HG02973 (cell line): ENCODE data around the gene UPF2.
A peak's percentile ranks its signal among the peaks of the same experiment; 100 is the strongest.
"Not testable (repeated sequence)": the region's sequence is repeated elsewhere in the genome, so short reads cannot be mapped to it uniquely, and the experiment has no call there.

Experiments
- ATAC-seq: cut with Tn5 transposase; IDR thresholded peaks from one replicate; pipeline ENCODE4 v1.9.1; 2021; ENCODE audit warnings: moderate library complexity; ENCODE audit not compliant: unreplicated experiment

The UPF2 gene

GRCh38 chr10:12045596-12045995 lies 3.0 kb upstream of the UPF2 start:
- no peak for ATAC-seq

DNA sequence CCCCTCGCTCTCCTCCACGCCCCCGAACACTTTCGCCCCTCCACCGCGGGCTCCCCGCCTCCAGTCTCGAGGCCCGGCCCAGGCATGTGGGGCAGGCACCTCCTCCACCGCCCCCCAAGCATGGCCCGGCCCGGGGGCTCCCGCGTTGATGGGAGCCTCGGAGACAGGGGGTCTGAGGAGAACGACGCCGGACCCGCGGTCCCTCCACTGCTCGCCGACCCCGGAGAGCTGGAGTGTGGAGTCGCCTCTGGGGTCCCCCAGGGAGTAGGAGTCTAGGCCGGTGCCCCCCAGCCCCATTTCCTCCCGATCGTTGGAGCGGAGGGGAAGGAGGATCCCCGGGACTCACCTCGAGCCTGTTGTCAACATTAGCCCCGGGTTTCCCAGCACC lies 206 bp downstream of the UPF2 start:
- ATAC-seq = peak; percentile 8

- ATAC-seq = peak; percentile 19
These were observed 722 bp downstream of the UPF2 start for GRCh38 chr10:12041766-12042408.

DNA sequence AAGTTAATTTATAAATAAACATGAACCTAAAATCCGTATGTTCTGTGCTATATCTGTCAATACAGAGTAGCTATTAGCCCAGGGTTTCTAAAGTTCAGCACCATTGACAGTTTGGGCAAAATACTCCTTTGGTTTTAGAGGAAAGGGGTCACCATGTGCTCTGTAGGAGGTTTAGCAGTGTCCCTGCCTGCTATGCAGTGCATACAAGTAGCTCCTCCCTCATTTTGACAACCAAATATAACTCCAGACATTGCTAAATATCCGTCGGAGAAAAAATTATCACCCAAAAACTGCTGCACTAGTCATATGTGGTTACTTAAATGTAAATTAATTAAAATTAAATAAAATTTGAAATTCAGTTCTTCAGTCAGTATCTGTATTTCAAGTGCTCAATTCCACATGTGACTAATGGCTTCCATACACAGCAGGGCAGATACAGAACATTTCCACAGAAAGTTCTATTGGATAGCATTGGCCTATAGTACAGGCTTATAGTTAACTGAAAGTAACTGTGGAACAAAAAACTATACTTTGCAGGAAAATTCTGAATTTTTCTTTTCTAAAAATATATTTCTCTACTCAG lies 6.4 kb downstream of the UPF2 start:
- ATAC-seq = no peak

DNA sequence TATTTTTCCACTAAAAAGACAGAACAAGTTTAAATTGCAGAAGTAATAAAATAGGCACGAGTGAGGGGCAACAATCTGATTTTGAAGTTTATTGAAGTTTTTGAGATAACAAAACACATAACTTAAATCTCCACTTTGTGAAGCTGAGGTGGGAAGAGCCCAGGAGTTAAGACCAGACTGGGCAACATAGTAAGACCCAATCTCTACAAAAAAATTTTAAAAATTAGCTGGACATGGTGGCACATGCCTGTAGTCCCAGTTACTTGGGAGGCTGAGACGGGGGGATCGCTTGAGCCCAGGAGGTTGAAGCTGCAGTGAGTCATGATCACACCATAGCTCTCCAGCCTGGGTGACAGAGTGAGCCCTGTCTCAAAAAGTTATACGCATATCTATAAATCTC lies 11.2 kb downstream of the UPF2 start:
- no peak for ATAC-seq

DNA sequence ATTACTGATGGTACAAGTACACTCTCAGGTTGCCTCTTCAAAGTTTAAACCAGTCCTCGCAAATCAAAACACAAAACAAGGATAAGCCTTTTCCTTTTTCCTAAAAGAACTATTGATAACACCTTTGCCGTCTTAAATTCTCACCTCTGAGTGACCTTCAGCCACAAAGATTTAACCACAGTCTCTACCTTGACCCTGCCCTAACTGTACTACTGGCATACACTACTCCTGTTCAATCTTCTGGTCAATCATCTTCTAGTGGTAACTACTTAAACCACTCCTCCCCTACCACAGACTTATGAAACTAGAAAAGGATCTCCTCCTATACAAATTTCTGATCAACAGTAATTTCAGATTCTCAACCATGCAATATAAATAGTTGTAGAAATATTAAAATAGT lies 15.1 kb downstream of the UPF2 start:
- ATAC-seq = peak; percentile 77

DNA sequence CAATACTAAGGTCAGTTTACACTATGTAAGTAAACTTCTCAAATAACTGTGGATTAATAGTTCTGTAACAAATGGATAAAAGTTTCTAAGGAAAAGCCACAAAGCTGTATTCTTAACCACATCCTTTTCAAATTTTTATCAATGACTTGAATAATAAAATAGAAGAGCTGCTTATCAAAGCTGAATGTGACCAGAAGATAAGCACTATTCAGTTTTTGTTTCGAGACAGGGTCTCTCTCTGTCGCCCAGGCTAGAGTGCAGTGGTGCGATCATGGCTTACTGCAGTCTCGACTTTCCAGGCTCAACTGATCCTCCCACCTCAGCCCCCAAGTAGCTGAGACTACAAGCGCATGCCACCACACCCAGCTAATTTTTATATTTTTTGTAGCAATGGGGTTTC lies 17.0 kb downstream of the UPF2 start:
- ATAC-seq = no peak

GRCh38 chr10:12022580-12023257 lies 19.9 kb downstream of the UPF2 start:
- ATAC-seq = no peak

DNA sequence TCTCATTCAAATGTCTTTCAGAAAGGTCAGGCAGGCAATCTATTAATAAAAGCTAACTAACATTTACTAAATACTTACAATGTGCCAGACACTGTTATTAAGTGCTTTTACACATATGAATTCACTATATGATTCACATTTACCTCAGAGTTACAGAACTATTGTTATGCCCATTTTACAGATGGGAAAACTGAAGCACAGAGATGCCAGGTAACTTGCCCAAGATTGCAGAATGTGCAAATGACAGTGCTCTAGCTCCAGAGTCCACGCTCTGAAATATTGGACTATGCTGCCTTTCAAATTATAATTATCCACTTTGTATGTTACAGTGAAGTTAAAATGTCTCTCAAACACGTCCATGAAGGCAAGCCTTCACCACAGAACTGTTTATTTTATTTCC lies 22.0 kb downstream of the UPF2 start:
- ATAC-seq = no peak

- no peak for ATAC-seq
These were observed 23.2 kb downstream of the UPF2 start for GRCh38 chr10:12019283-12019971.

DNA sequence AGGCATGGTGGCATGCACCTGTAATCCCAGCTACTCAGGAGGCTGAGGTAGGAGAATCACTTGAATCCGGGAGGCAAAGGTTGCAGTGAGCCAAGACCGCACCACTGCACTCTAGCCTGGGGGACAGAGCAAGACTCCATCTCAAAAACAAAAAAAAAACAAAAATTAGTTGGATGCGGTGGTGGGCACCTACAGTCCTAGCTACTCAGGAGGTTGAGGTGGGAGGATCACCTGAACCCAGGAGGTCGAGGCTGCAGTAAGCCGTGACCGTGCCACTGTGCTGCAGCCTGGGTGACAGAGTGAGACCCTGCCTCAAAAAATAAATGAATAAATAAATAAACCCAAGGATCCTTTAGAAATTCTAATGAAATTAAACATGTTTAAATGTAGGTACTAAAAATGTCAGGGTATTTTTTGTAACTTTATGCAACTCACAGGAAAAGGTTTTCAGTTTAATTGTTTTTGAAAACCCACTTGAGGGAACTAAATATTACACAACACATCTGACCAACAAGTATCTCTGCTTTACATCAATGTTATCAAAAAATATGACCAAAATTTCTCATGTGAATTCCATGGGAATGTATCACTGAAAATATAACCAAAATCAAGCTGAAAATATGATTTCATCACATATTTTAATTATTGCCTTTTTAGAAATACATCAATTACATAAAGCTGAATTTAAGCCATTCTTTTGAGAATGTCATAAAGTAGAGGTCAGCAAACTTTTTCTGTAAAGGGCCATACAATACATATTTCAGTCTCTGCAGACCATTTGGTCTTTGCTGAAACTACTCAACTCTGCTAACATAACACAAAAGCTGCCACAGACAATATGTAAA lies 23.9 kb downstream of the UPF2 start:
- no peak for ATAC-seq

DNA sequence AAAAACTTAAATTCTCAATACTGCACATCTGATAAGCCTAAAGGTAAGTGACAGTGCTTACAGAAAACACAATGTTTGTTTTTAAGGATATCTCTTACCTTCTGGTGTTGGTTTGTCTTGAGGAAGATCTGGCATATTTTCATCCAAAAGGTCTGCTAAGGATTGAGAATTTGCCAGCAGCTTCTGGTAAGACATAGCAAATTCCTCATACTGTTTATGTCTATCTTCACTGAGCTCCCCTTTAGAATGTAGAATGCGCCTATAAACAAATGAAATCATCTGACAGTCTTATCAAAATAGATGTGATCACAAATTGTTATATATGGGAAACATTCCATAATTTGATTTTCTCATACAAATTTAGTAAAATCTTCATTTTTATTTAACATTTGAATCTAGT lies 28.7 kb downstream of the UPF2 start:
- ATAC-seq = no peak

- ATAC-seq = not testable (repeated sequence)
These were observed 29.2 kb downstream of the UPF2 start for GRCh38 chr10:12013391-12013790.

DNA sequence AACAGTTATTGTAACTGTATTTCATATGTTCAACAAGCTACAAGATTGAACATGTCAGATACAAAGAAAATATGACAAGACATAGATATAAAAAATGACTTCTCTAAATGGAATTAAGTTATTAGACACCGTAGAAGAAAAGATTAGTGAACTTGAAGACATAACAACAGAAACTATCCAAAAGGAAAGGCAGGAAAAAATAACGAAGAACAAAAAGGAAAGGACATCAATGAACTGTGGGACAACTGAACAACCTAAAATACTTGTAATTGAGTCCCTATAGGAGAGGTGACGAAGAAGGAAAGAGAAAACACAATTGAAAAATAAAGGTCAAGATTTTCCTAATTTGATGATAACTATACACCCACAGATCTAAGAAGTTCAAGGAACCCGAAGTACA lies 32.3 kb downstream of the UPF2 start:
- ATAC-seq = no peak

DNA sequence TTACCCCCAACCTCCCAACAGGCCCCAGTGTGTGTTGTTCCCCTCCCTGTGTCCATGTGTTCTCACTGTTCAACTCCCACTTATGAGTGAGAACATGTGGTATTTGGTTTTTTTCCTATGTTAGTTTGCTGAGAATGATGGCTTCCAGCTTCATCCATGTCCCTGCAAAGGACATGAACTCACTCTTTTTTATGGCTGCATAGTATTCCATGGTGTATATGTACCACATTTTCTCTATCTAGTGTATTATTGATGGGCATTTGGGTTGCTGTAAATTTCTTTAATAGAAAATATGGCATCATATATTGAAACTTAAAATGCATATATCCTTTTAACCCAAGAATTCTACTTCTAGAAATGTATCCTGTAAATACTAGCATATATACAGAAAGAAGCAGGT lies 33.8 kb downstream of the UPF2 start:
- not testable (repeated sequence) for ATAC-seq

DNA sequence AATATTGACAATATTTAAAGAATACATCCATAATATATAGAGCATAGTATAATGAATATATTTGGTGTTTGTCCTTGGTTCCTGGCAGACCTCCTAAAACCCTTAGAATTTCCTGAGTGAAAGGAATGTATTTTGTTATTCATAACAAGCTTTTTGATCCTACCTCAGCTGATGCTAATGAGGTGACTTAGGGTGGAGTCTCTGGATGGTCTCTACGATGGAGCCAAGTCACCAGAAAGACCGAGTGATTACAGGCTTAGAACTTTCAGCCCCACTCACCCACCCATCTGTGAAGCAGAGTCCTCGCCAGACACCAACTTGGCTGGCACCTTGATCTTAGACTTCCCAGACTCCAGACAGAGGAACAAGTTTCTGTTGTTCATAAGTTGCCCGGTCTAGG lies 35.9 kb downstream of the UPF2 start:
- no peak for ATAC-seq

DNA sequence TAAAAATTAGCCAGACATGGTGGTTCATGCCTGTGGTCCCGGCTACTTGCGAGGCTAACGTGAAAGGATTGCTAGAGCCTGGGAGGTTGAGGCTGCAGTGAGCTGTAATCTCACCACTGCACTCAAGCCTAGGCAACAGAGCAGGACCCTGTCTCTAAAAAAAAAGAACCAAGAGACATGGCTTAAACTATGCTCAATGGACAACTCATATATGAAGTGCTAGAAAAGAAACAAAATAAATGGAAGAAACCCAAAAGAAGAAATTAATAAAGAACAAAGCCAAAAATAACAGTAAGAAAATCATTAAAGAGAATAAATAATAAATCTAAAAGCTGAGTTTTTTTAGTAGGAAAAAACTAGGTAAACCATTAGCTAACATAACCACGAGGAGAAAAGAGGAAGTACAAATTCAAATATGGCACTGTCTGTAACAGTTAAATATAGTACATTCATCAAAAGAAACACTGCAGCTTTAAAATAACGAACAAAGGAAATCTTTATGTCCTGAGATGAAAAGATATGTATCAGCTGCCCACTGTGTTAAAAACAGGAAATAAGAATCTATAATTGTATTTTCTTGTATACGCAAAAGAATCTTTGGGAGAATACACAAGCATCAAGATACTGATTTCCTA lies 48.7 kb downstream of the UPF2 start:
- peak; percentile 63 for ATAC-seq

- ATAC-seq = no peak
These were observed 53.7 kb downstream of the UPF2 start for GRCh38 chr10:11988924-11989323.

GRCh38 chr10:11986593-11987216 lies 55.9 kb downstream of the UPF2 start:
- no peak for ATAC-seq

DNA sequence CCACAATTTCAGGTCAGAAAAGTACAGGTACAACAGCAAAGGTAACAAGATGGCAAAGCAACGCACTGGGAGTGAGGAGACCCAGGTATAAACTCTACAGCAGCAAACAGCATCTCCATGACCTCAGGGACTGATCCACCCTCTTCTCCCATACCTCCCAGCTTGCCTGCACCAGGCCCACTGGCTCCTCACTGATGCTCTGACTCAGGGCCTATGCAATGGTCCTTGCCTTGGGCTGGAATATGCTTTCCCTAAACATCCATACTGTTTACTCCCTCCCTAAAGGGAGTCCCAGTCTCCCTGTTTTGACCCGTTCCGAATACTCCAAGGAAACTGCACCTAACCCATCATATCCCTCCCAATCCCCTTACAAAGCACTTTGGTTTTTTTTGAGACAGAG lies 60.4 kb downstream of the UPF2 start:
- ATAC-seq = no peak
